NCI-H82 treated with DMSO at 0.1 percent for 48 hours (cell line): ENCODE measurements around the gene GBGT1.

Experiments used
- DNase-seq: peaks from one replicate; lab custom pipeline; 2025; ENCODE audit not compliant: unreplicated experiment; lab: John Stamatoyannopoulos, UW

Gene GBGT1

DNA sequence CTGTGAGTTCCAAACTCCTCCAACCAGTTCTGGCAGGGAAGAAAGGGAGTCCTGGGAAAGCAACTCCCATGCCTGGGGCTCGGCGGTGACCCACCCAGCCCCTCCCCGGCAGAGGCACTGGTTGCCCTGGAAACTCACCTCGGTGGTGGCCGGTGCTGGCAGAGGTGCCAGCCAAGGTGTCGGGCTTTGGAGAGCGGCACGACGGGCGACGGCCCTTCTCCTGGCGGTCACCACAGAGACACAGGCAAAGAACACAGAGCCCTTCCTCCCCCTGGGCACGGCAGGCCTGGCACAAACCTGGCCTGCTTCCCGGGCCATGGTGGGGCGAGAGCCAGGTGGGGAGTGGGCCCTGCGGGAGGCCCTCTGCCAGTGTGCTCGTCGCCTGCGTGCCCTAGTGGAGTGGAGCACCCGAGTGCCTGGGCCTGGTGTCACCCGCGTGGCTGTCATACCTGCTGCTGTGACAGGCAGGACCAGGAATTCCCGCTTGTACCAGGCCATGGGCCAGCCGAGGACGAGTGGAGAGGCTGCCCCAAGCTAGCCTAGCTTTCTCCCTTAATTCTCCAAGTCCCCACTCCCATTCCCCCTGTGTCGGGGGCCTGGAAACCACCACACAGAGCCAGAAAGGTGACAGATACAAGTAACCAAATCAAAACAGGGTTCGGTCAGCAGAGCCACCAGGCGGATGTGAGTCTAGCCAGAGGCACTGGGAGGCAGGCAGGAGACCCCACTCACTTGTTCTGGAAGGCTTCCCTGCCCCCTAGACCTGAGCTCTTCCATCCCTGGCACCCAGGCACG, 34.5 kb downstream of the GBGT1 start:
- DNase-seq = no peak

- DNase-seq = no peak
Measured at GRCh38 chr9:133128152-133128551, 35.6 kb downstream of the GBGT1 start.

GRCh38 chr9:133127340-133127981, 36.3 kb downstream of the GBGT1 start:
- DNase-seq = no peak

DNA sequence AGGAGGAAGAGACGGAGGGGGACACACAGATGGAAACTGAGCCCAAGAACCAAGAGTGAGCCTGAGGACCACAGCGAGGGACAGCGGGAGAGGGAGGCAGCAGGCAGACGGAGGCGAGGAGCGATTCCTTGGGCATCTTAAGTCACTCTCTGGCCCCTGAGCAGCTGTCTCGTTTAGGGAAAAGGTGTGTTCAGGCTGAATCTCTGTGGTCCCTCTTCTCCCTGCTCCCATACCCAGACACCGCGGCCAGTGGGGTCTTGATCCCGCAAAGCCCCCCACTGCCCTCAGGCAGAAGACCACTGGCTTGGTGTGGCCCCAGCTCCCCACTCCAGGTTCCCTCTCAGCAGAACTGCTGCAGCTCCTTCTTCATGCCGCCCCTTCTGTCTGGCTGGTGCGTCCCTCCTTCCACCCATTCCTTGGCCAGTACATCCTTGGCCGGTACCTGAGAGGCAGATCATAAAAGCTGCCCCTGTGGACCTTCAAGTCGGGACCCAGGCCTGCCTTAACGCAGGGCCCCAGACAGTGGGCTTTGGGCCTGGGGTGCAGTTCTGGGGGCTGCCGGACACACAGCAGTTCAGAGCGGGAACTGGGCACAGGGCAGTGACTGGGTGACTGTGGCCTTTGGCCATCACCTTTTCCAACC, 36.9 kb downstream of the GBGT1 start:
- DNase-seq = no peak

- no peak for DNase-seq
Measured at GRCh38 chr9:133125941-133126696, 37.6 kb downstream of the GBGT1 start.

DNA sequence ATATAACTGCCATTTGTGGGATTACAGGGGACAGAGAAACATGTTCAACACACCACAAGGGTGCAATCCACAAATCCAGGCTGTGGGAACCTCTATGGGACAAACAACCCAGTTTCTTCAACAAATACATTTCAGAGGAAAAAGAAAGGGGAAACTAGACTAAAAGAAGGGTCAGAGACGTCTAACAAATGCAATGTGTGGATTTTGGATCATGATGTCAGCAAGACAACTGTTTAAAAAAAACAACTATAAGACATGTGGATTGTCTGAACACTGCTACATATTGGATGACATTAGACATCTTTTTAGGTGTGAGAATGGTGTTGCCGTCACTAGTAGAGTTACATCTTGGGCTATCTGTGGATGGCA, 38.8 kb downstream of the GBGT1 start:
- DNase-seq = no peak

- no peak for DNase-seq
Measured at GRCh38 chr9:133124123-133124906, 39.4 kb downstream of the GBGT1 start.

- no peak for DNase-seq
Measured at GRCh38 chr9:133122935-133123611, 40.6 kb downstream of the GBGT1 start.

- no peak for DNase-seq
Measured at GRCh38 chr9:133122605-133122934, 41.1 kb downstream of the GBGT1 start.

DNA sequence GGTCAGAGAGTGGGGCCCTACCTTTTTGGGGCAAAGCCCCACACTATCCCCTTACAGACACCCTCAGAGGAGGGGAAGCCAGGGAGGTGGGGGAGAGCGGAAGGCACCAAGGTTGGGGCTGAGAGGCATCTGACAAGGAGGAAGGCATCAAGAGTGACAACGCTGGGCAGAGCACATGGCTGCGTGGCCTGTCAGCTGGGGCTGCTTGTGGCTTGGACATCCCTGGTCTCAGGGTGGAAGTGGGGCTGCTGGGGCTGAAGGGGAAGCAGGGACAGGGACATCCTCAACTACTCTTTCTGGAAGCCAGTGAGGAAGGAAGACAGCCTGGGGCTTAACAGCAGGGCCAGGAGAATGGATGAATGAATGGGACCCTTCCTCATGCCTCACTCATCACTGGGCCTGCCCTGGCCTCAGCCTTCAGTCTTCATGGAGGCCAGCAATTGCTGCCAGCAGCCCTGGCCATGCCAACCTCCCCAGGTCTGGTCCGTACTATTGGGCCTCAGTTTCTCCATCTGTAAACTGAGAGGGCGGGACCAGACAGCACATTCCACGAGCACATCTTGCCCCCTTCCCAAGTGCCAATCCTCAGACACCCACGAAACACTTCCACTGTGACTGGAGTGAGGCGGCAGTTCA, 41.7 kb downstream of the GBGT1 start:
- DNase-seq = no peak

GRCh38 chr9:133121198-133121914, 42.4 kb downstream of the GBGT1 start, which contains the start of gene RALGDS:
TSS of gene RALGDS (minus strand) at chr9:133121240. CDS start at chr9:133121154, 86 bp downstream.
- DNase-seq = peak; percentile 36

DNA sequence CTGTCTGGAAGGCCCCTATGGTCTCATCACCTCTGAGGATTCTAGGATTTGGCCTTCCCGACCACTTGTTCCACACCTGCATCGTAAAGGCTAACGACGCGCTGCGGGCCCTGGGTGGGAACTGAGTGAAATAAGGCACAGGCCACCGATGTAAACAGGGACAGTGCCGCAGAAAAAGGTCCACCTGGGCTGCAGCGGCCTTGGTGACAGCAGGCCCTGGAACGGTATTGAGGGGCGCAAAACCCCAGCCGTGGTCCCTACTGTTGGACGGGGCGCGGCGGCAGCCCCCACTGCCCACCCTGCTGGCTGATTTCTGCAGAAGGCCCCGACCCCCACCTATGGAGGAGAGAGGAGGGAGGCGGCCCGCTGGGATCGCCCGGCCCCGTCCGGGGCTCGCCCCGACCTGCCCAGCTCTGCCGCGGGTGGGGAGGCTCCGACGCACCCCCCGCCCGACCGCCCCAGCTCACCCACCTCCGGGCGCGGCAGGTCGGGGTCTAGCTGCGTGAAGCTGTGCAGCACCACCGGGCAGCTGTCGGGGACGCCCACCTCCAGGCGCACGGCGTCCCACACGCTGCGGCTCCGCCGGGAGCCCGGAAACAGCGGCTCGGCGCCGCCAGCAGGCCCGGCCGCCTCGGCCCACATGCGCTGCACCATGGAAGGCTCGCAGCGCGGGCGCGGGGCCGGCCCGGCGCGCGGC, 43.1 kb downstream of the GBGT1 start:
- no peak for DNase-seq

DNA sequence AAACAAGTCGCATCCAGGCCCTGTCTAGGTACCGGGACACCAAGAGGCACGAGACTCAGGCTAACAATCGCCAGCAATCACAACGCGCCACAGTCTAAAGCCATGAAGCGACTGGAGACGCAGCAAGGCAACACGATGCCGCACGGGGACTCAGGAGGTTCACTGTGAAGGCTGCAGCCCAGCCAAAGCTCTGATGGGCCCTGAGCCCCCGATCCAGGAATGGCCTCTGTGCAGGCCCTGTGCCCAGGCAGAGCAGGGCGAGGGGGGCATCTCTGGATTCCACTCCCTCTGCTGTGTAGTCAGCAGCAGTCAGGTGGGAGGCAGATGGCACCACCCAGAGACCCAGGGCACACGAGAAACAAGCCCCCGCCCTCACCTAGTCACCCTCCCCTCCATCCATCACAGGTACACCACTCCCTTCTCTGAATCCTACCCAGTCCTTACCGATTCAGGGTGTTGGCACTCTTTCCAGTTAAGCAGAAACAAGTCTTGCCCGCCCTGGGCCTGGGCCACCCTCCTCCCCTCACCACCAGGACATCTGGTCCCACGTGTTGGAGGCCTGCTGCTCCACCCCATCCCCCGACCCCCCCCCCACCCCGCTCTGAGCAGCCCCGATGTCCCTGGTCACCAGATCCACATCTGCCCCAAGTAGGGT, 43.7 kb downstream of the GBGT1 start:
- DNase-seq = no peak

DNA sequence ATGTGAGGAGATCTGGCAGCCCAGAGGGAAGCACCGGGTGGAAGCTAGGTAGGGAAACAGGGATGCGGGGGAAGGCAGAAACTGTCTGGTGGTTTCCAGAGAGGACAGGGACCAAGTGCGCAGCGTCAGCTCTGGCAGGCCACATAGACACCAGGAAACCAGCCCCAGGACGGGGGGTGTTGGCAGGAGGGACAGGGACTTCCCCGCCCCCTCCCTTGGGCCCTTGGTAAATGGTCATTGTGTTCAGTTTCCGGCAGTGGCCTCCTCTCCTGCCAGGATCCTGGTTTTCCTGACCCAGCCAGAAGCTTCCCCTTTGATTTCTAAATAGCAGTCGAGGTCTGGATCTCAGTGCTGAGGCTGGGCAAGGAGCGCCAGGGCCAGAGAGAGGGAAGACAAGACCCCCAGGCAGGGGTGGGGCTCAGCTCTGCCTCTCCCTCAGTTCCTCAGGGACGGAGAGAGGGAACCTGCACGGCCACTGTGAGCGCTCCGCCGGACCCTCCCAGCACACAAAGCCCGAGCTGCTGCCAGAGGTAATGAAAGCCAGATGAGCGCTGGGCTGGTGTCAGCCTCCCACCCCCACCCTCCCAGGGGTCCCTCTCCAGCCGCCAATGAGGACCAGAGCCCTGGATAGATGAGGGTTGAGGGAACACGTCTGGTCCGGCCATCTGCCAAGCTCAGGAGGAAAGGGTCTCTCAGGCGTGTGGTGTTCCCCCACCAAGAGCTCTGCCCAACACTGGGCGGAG, 44.4 kb downstream of the GBGT1 start:
- DNase-seq = no peak

DNA sequence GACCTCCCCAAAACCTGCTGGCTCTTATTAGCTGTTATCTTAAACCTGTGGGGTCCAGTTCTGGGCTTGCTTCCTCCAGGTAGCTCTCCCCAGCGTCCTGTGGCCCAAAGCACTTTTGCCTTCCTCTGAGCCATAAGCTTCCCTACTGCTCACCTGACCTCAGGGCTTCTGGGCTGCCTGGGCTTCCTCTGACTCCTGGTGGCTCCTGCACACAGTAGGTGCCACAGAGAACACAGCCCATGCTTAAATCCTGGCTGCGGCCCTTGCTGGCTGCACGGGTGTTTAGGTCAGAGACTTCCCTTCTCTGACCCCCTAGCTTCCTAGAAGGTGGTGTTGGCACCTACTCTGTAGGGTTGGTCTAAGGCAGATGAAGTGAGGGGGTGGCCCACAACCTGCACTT, 45.1 kb downstream of the GBGT1 start:
- DNase-seq = no peak

- DNase-seq = no peak
Measured at GRCh38 chr9:133118179-133118520, 45.6 kb downstream of the GBGT1 start.
